IPS-NIHi7 (cell line): ENCODE results near the gene TCF4.

Experiments
- DNase-seq: peaks from one replicate; pipeline ENCODE4 v3.0.0; 2012; ENCODE audit warnings: mixed read lengths; ENCODE audit errors: extremely low spot score

TCF4 gene

GRCh38 chr18:55407191-55407590 lies 180.8 kb downstream of the TCF4 start:
- DNase-seq = no peak

GRCh38 chr18:55406451-55406991 lies 181.5 kb downstream of the TCF4 start:
- DNase-seq = no peak

GRCh38 chr18:55405893-55406406 lies 182.0 kb downstream of the TCF4 start:
- no peak for DNase-seq

GRCh38 chr18:55405475-55405874 lies 182.5 kb downstream of the TCF4 start:
- DNase-seq = no peak

GRCh38 chr18:55404832-55405465 lies 183.0 kb downstream of the TCF4 start:
- DNase-seq = no peak

- DNase-seq = no peak
Measured at GRCh38 chr18:55404136-55404830, 183.7 kb downstream of the TCF4 start.

- no peak for DNase-seq
Measured at GRCh38 chr18:55403421-55403949, 184.5 kb downstream of the TCF4 start.

- no peak for DNase-seq
Measured at GRCh38 chr18:55402731-55403405, 185.1 kb downstream of the TCF4 start.

- peak; percentile 55 for DNase-seq
Measured at GRCh38 chr18:55401638-55402191, 186.3 kb downstream of the TCF4 start.

- no peak for DNase-seq
Measured at GRCh38 chr18:55400590-55401541, 187.1 kb downstream of the TCF4 start.

GRCh38 chr18:55400081-55400480 lies 187.9 kb downstream of the TCF4 start:
- no peak for DNase-seq

GRCh38 chr18:55398858-55399257 lies 189.1 kb downstream of the TCF4 start:
- no peak for DNase-seq

- no peak for DNase-seq
Measured at GRCh38 chr18:55396979-55397378, 191.0 kb downstream of the TCF4 start.

GRCh38 chr18:55396267-55396905 lies 191.6 kb downstream of the TCF4 start:
- no peak for DNase-seq

- DNase-seq = no peak
Measured at GRCh38 chr18:55395799-55396198, 192.2 kb downstream of the TCF4 start.

- no peak for DNase-seq
Measured at GRCh38 chr18:55390898-55391297, 197.1 kb downstream of the TCF4 start.

- DNase-seq = no peak
Measured at GRCh38 chr18:55387139-55387984, 200.6 kb downstream of the TCF4 start.

- DNase-seq = no peak
Measured at GRCh38 chr18:55386545-55386944, 201.4 kb downstream of the TCF4 start.

- DNase-seq = no peak
Measured at GRCh38 chr18:55385770-55386169, 202.2 kb downstream of the TCF4 start.
